CD4-positive, alpha-beta T cell (primary cell): ENCODE measurements around the gene CRACR2A. TPM values are rescaled to one million over a fixed set of nuclear protein-coding genes. Genes with fewer than 3 reads are reported as not detected.
A peak's percentile ranks its signal among the peaks of the same experiment; 100 is the strongest.

Experiments
- ATAC-seq: fragments of 200-7000 bp; cut with Tn5 transposase; one replicate; pipeline ENCODE4 v1.10.0; 2022; ENCODE audit warnings: mild to moderate bottlenecking; ENCODE audit not compliant: poor library complexity
- CTCF ChIA-PET: fragments of 350-600 bp; sonication (Branson Sonifier 250); formaldehyde crosslinking; loops from one replicate; lab custom pipeline; 2021; ENCODE audit warnings: antibody characterized with exemption, inconsistent platforms; lab: Charles Lee
- POLR2A ChIA-PET: fragments of 350-600 bp; sonication (Branson Sonifier 250); formaldehyde crosslinking; loops from one replicate; lab custom pipeline; 2021; ENCODE audit warnings: antibody characterized with exemption, inconsistent platforms; lab: Charles Lee
- DNase-seq, 14 experiments: peaks; one replicate each; pipeline ENCODE4 v3.0.0-alpha.2; 2013 to 2020; ENCODE audit warnings: mixed read lengths in 2 of 14
- H3K27ac ChIP-seq, 2 donors: one replicate each; pipeline versions ENCODE4 v1.5.1 to v1.7.0; 2013; ENCODE audit warnings: low read length in 2 of 2, low read depth in 1 of 2, mild to moderate bottlenecking in 1 of 2
- H3K27me3 ChIP-seq, 2 experiments: 1 replicate in 1 of 2; 2 replicates in 1 of 2; pipeline versions ENCODE4 v1.6.1 to v1.7.0; 2013; ENCODE audit warnings: low read length in 2 of 2, control low read depth in 1 of 2, mild to moderate bottlenecking in 1 of 2, moderate library complexity in 1 of 2; ENCODE audit not compliant: insufficient read depth in 2 of 2, control insufficient read depth in 1 of 2
- H3K36me3 ChIP-seq: one replicate; pipeline ENCODE4 v1.6.1; 2013; ENCODE audit warnings: low read length, control low read depth; ENCODE audit not compliant: insufficient read depth
- H3K4me1 ChIP-seq: one replicate; pipeline ENCODE4 v1.6.1; 2013; ENCODE audit warnings: low read length, control low read depth; ENCODE audit not compliant: insufficient read depth
- H3K4me3 ChIP-seq: one replicate; pipeline ENCODE4 v1.5.1; 2013; ENCODE audit warnings: mild to moderate bottlenecking, low read length, moderate library complexity
- H3K9me3 ChIP-seq, 2 experiments: 1 replicate in 1 of 2; 2 replicates in 1 of 2; pipeline versions ENCODE4 v1.6.1 to v1.7.0; 2013; ENCODE audit warnings: low read length in 2 of 2, mild to moderate bottlenecking in 2 of 2, control low read depth in 1 of 2, moderate library complexity in 1 of 2; ENCODE audit not compliant: control insufficient read depth in 1 of 2, insufficient read depth in 1 of 2
- H3K27ac Mint-ChIP-seq: one replicate; pipeline ENCODE4 v1.8.0; 2020; ENCODE audit warnings: mixed read lengths
- H3K27me3 Mint-ChIP-seq: one replicate; pipeline ENCODE4 v1.8.0; 2021; ENCODE audit warnings: mixed read lengths
- H3K36me3 Mint-ChIP-seq: one replicate; pipeline ENCODE4 v1.8.0; 2021; ENCODE audit warnings: low read depth, mixed read lengths
- H3K4me1 Mint-ChIP-seq: one replicate; pipeline ENCODE4 v1.8.0; 2021; ENCODE audit warnings: low read depth, mixed read lengths
- H3K4me3 Mint-ChIP-seq: one replicate; pipeline ENCODE4 v1.8.0; 2020; ENCODE audit warnings: mild to moderate bottlenecking, mixed read lengths
- H3K9me3 Mint-ChIP-seq: one replicate; pipeline ENCODE4 v1.8.0; 2020; ENCODE audit warnings: mixed read lengths
- intact Hi-C, 2 experiments: fragments of 100-400 bp; cut with DNase I in 1 of 2; cut with micrococcal nuclease in 1 of 2; formaldehyde crosslinking; loops; one replicate each; pipeline versions ENCODE4 v1.15.1 to v1.9.0; 2023 to 2025; cut with DNase I, micrococcal nuclease
- total RNA-seq, 174 experiments: library from RNA in 2 of 174; stranded (reverse) in 2 of 174; gene quantifications; one replicate each; pipeline ENCODE4 v1.2.3 and lab custom pipeline; 2021 to 2026
- TF ChIP-seq, protein P1 (sequence below): fragments of 200-600 bp; IDR thresholded peaks from one replicate; pipeline ENCODE4 v1.8.0; 2022; ENCODE audit warnings: antibody characterized with exemption, mild to moderate bottlenecking

CRACR2A gene
- total RNA-seq, 2 experiments from 2014 or later, result 23.5 to 27.5 TPM

DNA sequence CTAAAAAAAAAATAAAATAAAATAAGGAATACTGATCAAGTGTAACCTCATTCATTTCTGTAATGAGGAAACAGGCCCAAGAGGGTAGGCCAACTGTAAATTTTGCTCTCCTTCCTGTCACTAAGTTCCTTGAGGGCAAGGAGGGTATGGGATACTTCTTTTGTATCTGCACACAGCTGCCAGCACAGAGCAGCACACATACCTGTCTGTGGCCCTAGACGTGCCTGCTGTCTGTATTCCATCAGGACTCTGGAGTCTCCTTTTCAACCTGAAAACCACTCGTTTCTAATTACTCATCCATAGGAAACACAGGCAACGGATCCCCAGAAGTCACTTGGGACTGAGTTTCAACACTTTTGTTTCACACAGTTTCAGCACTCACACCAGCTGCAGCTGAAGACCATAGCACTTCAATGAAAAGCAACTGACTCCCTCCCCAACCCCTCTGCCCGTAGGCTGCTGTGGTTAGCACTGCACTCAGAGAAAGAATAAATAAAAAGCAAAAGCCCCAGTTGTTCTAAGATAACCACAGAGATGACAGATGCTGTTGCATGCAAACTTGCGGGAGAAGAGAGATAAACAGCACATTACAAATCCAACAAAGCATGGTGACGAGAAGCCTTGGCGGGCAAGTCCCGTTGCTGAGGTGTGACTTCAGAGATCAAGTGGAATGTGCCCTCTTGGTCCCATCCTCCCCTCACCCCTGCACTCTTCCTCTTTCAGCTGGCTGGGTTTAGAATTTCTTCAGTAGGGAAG lies 24.9 kb downstream of the CRACR2A start:
- peak overlapping the region; percentile 9 to 47 for H3K27ac ChIP-seq
- peak overlapping the region; percentile 58 for H3K4me3 Mint-ChIP-seq
- H3K9me3 Mint-ChIP-seq, result peaks cover 4% of the 10 kb centered on the region
- H3K27me3 ChIP-seq, result no peaks in the 10 kb centered on the region
- peaks cover 10 to 12% of the 10 kb centered on the region in 2 experiments for H3K9me3 ChIP-seq
- H3K4me1 Mint-ChIP-seq, result peaks cover 54% of the 10 kb centered on the region
- peaks cover 20% of the 10 kb centered on the region for H3K4me1 ChIP-seq
- peak; percentile 67 for ATAC-seq
- intact Hi-C loops, result no loop called here
- POLR2A ChIA-PET, result interaction anchor here (1.6 kb wide), 1 partner anchor 25 kb away, joined by 9 read pairs; the partner anchor contains the start of gene CRACR2A
- peak in 7 of 14 experiments; percentile 4 to 76 (median 42) for DNase-seq
- H3K27ac Mint-ChIP-seq, result peak overlapping the region; percentile 85
- H3K36me3 ChIP-seq, result peaks cover 58% of the 10 kb centered on the region
- CTCF ChIA-PET, result interaction anchor here (0.6 to 2.3 kb wide), 2 partner anchors 25 to 57 kb away, joined by 4 to 8 read pairs; partner anchors contain the start of gene CRACR2A
- H3K36me3 Mint-ChIP-seq, result peaks cover 75% of the 10 kb centered on the region
- no peak overlapping the region for H3K4me3 ChIP-seq
- TF ChIP-seq, protein P1, sequence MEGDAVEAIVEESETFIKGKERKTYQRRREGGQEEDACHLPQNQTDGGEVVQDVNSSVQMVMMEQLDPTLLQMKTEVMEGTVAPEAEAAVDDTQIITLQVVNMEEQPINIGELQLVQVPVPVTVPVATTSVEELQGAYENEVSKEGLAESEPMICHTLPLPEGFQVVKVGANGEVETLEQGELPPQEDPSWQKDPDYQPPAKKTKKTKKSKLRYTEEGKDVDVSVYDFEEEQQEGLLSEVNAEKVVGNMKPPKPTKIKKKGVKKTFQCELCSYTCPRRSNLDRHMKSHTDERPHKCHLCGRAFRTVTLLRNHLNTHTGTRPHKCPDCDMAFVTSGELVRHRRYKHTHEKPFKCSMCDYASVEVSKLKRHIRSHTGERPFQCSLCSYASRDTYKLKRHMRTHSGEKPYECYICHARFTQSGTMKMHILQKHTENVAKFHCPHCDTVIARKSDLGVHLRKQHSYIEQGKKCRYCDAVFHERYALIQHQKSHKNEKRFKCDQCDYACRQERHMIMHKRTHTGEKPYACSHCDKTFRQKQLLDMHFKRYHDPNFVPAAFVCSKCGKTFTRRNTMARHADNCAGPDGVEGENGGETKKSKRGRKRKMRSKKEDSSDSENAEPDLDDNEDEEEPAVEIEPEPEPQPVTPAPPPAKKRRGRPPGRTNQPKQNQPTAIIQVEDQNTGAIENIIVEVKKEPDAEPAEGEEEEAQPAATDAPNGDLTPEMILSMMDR, result no peak
- H3K27me3 Mint-ChIP-seq, result no peaks in the 10 kb centered on the region

DNA sequence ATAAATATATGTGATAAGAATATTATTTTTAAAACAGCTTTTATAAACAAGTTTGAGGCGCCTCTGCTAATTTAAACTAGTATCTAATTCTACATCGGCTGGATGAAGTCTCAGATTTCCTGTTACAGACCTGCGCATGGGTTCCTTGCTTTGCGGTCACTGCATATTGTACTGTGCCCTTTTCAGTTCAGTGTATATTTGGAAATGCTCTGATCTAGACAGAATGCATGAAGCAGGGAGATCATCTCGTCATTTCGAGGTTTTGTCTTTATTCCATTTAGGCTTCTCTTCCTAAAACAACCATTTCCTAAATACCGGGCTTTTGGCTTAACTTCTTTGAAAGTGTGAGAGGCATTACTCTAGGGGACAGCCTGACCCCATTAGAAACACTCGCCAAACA lies 25.6 kb downstream of the CRACR2A start:
- TF ChIP-seq, protein P1, result no peak
- peaks cover 16 to 17% of the 10 kb centered on the region in 2 experiments for H3K9me3 ChIP-seq
- intact Hi-C loops, result no loop called here
- POLR2A ChIA-PET, result no interaction called here
- Mint-ChIP-seq H3K36me3 (peaks cover 79% of the 10 kb centered on the region), H3K27ac (peak overlapping the region; percentile 85), H3K9me3 (peaks cover 10% of the 10 kb centered on the region), H3K4me1 (peaks cover 54% of the 10 kb centered on the region), H3K4me3 (peak overlapping the region; percentile 32), H3K27me3 (no peaks in the 10 kb centered on the region)
- H3K27ac ChIP-seq, result peak overlapping the region in 1 of 2 donors; percentile 16
- H3K36me3 ChIP-seq, result peaks cover 58% of the 10 kb centered on the region
- CTCF ChIA-PET, result interaction anchor here (2.3 kb wide), 1 partner anchor 26 kb away, joined by 8 read pairs; the partner anchor contains the start of gene CRACR2A
- DNase-seq (peak in 1 of 14 experiments; percentile 21), ATAC-seq (peak; percentile 25)
- no peak overlapping the region for H3K4me3 ChIP-seq
- no peaks in the 10 kb centered on the region for H3K27me3 ChIP-seq
- peaks cover 20% of the 10 kb centered on the region for H3K4me1 ChIP-seq

DNA sequence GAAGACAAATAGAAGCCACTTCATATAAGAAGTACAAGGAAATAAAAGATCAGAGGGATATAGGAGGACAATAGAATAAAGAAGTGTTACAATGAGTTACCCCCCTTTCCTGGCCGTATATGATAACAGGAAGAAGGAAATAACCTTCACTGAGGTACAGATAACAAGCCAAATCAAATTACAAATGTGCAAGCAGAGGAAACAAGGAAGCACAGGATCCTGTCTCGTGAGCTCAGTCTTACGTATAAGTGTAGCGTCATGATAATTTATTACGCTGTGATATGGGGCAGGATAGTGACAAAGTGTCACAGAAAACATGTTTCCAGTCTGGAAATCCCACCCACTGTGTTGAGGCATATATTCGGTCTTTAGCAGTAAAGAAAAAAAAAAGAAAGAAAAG lies 26.5 kb downstream of the CRACR2A start:
- Mint-ChIP-seq H3K4me1 (peaks cover 54% of the 10 kb centered on the region), H3K4me3 (peak overlapping the region; percentile 75), H3K36me3 (peaks cover 79% of the 10 kb centered on the region), H3K27me3 (no peaks in the 10 kb centered on the region), H3K9me3 (peaks cover 12% of the 10 kb centered on the region), H3K27ac (peak overlapping the region; percentile 85)
- Histone ChIP-seq H3K27me3 (no peaks in the 10 kb centered on the region), H3K9me3 (peaks cover 19 to 21% of the 10 kb centered on the region in 2 experiments), H3K4me3 (no peak overlapping the region), H3K36me3 (peaks cover 49% of the 10 kb centered on the region), H3K4me1 (peaks cover 20% of the 10 kb centered on the region), H3K27ac (no peak overlapping the region)
- ChIA-PET POLR2A (no interaction called here), CTCF (no interaction called here)
- intact Hi-C loops, result no loop called here
- TF ChIP-seq, protein P1, result no peak
- peak; percentile 46 for ATAC-seq
- no peak for DNase-seq
